ENCODE data around the gene TCF19.
"Not testable (repeated sequence)": the region's sequence is repeated elsewhere in the genome, so short reads cannot be mapped to it uniquely, and the experiment has no call there.

TCF19 gene

GRCh38 chr6:31162463-31163165 is 4.2 kb downstream of the TCF19 start:
- no peak for DNase-seq (ENCODE audit: low read depth)

- no peak for DNase-seq (ENCODE audit: low read depth)
Measured at GRCh38 chr6:31163922-31164321, 5.5 kb downstream of the TCF19 start.

GRCh38 chr6:31164475-31165063 is 6.2 kb downstream of the TCF19 start:
- not testable (repeated sequence) for DNase-seq (ENCODE audit: low read depth)

- DNase-seq (ENCODE audit: low read depth), result not testable (repeated sequence)
Measured at GRCh38 chr6:31165064-31165832, 6.9 kb downstream of the TCF19 start.

- DNase-seq (ENCODE audit: low read depth), result no peak
Measured at GRCh38 chr6:31165986-31166385, 7.6 kb downstream of the TCF19 start.

GRCh38 chr6:31168606-31169005 is 10.2 kb downstream of the TCF19 start:
- no peak for DNase-seq (ENCODE audit: low read depth)

- DNase-seq (ENCODE audit: low read depth), result no peak
Measured at GRCh38 chr6:31169123-31169857, 10.9 kb downstream of the TCF19 start.

GRCh38 chr6:31169858-31170599 is 11.6 kb downstream of the TCF19 start:
- DNase-seq (ENCODE audit: low read depth), result not testable (repeated sequence)

- no peak for DNase-seq (ENCODE audit: low read depth)
Measured at GRCh38 chr6:31170600-31170881, 12.2 kb downstream of the TCF19 start, which contains the start of gene POU5F1. Gene POU5F1, minus strand, starts transcription at chr6:31170682. Its CDS starts 62 bp downstream, at chr6:31170620.

- no peak for DNase-seq (ENCODE audit: low read depth)
Measured at GRCh38 chr6:31170987-31171671, 12.7 kb downstream of the TCF19 start.

GRCh38 chr6:31171931-31172905 is 13.8 kb downstream of the TCF19 start:
- no peak for DNase-seq (ENCODE audit: low read depth)

- DNase-seq (ENCODE audit: low read depth), result no peak
Measured at GRCh38 chr6:31172973-31173384, 14.6 kb downstream of the TCF19 start.

GRCh38 chr6:31173406-31173805 is 15.0 kb downstream of the TCF19 start:
- DNase-seq (ENCODE audit: low read depth), result no peak

- no peak for DNase-seq (ENCODE audit: low read depth)
Measured at GRCh38 chr6:31174378-31174777, 16.0 kb downstream of the TCF19 start.

GRCh38 chr6:31175971-31176370 is 17.6 kb downstream of the TCF19 start:
- no peak for DNase-seq (ENCODE audit: low read depth)

GRCh38 chr6:31178143-31179041 is 20.0 kb downstream of the TCF19 start:
- no peak for DNase-seq (ENCODE audit: low read depth)

- DNase-seq (ENCODE audit: low read depth), result no peak
Measured at GRCh38 chr6:31179042-31179386, 20.6 kb downstream of the TCF19 start.

- no peak for DNase-seq (ENCODE audit: low read depth)
Measured at GRCh38 chr6:31179896-31180295, 21.5 kb downstream of the TCF19 start.

GRCh38 chr6:31180500-31180899 is 22.1 kb downstream of the TCF19 start:
- DNase-seq (ENCODE audit: low read depth), result peak; percentile 35

Measured in stimulated activated CD8-positive, alpha-beta memory T cell treated with anti-CD3 and anti-CD28 coated beads, Interleukin-12 subunit alpha, Interleukin-12 subunit beta, amount 100 ng/mL, for 1 hour (primary cell).